HepG2 (cell line): ENCODE measurements around the gene SH3D21. TPM values are rescaled to one million over a fixed set of nuclear protein-coding genes. Genes with fewer than 3 reads are reported as not detected.
A peak's percentile ranks its signal among the peaks of the same experiment; 100 is the strongest.

ENCODE experiments used
- HDAC2 ChIP-seq: sonication (generic); formaldehyde crosslinking; IDR thresholded peaks from 2 replicates; pipeline ENCODE4 v1.4.0; 2020; ENCODE audit warnings: missing genetic modification reagents
- NFAT5 ChIP-seq: sonication (generic); formaldehyde crosslinking; IDR thresholded peaks from 2 replicates; pipeline ENCODE4 v1.4.0; 2020; ENCODE audit warnings: missing genetic modification reagents
- POGK ChIP-seq: sonication (generic); formaldehyde crosslinking; conservative IDR thresholded peaks from 2 replicates; pipeline ENCODE4 v1.8.0; 2022; ENCODE audit warnings: mild to moderate bottlenecking, moderate library complexity, missing genetic modification reagents
- RXRB ChIP-seq: IDR thresholded peaks from 2 replicates; pipeline ENCODE4 v1.6.1; 2016; ENCODE audit warnings: borderline replicate concordance, missing genetic modification reagents, missing compliant biosample characterization
- SUZ12 ChIP-seq: fragments of 150-350 bp; IDR thresholded peaks from 2 replicates; pipeline ENCODE4 v1.6.1; 2014; ENCODE audit warnings: low read depth, low read length
- ZNF225 ChIP-seq: sonication (generic); formaldehyde crosslinking; IDR thresholded peaks from 2 replicates; pipeline ENCODE4 v1.4.0; 2020; ENCODE audit warnings: mild to moderate bottlenecking, missing genetic modification reagents
- polyA plus RNA-seq, 8 experiments: library from polyadenylated mRNA; depleted of rRNA in 3 of 8; stranded (reverse) in 7 of 8; unstranded in 1 of 8; fragments of >200 nt; fragmentation: Illumina TruSeq in 4 of 8; extraction: Trizol in 4 of 8; gene quantifications; 2 replicates each; pipeline versions ENCODE4 v1.2.1 to v1.2.3, GENCODE V29; 2011 to 2016; ENCODE audit warnings: low read depth in 4 of 8, missing spikeins in 1 of 8, mixed read lengths in 1 of 8; ENCODE audit not compliant: insufficient read depth in 1 of 8
- total RNA-seq, 5 experiments: library from RNA; depleted of rRNA; stranded (reverse); fragments of >200 nt; fragmentation: Illumina TruSeq; extraction: Trizol; gene quantifications; 2 replicates each; pipeline ENCODE4 v1.2.3, GENCODE V29; 2016; ENCODE audit warnings: low read depth in 1 of 5
- TF ChIP-seq, protein P1 (sequence below): sonication (generic); formaldehyde crosslinking; IDR thresholded peaks from 2 replicates; pipeline ENCODE4 v1.8.0; 2022; ENCODE audit warnings: mild to moderate bottlenecking, missing genetic modification reagents, moderate library complexity

Gene SH3D21
- total and polyA plus RNA-seq, 2 of the 13 experiments (the other 11 are each of a cell fraction or from before 2014, with no cell fraction given), result 5.1 to 8.6 TPM

GRCh38 chr1:36306210-36306901, at the start of gene SH3D21 (continued):
- TF ChIP-seq, protein P1, sequence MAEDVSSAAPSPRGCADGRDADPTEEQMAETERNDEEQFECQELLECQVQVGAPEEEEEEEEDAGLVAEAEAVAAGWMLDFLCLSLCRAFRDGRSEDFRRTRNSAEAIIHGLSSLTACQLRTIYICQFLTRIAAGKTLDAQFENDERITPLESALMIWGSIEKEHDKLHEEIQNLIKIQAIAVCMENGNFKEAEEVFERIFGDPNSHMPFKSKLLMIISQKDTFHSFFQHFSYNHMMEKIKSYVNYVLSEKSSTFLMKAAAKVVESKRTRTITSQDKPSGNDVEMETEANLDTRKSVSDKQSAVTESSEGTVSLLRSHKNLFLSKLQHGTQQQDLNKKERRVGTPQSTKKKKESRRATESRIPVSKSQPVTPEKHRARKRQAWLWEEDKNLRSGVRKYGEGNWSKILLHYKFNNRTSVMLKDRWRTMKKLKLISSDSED (CRISPR knock-in tag), result 0 out of 2 replicates have a peak, but pooled peaks have one; percentile 39
- TF ChIP-seq RXRB (CRISPR knock-in tag), result no peak
- no peak for TF ChIP-seq HDAC2
- TF ChIP-seq ZNF225 (CRISPR knock-in tag), result no peak
- TF ChIP-seq POGK (CRISPR knock-in tag), result no peak
- no peak for TF ChIP-seq NFAT5 (CRISPR knock-in tag)
- TF ChIP-seq SUZ12, result no peak
